Sigmoid colon (tissue), 7 donors: ENCODE results near the gene PERM1. TPM values are rescaled to one million over a fixed set of nuclear protein-coding genes. Genes with fewer than 3 reads are reported as not detected.

Experiments
- DNase-seq: peaks from one replicate; pipeline ENCODE4 v3.0.0-alpha.2; 2019
- H3K27ac ChIP-seq, 4 donors: fragments of 200-600 bp; sonication (generic); one replicate each; pipeline ENCODE4 v1.5.1; 2016 to 2019; ENCODE audit warnings: mild to moderate bottlenecking in 1 of 4
- H3K27me3 ChIP-seq, 3 donors: fragments of 200-600 bp; sonication (generic); one replicate each; pipeline ENCODE4 v1.5.1; 2019; ENCODE audit warnings: mild to moderate bottlenecking in 1 of 3
- H3K36me3 ChIP-seq, 4 donors: fragments of 200-600 bp; sonication (generic); one replicate each; pipeline ENCODE4 v1.5.1; 2016 to 2019
- H3K4me1 ChIP-seq, 4 donors: fragments of 200-600 bp; sonication (generic); one replicate each; pipeline ENCODE4 v1.5.1; 2017 to 2019
- H3K4me3 ChIP-seq, 4 donors: fragments of 200-600 bp; sonication (generic); one replicate each; pipeline ENCODE4 v1.5.1; 2017 to 2019; ENCODE audit warnings: mild to moderate bottlenecking in 2 of 4, moderate library complexity in 1 of 4
- H3K9me3 ChIP-seq, 4 donors: fragments of 200-600 bp in 3 of 4; sonication (generic) in 3 of 4; one replicate each; pipeline versions ENCODE4 v1.5.1 to v1.6.1; 2013 to 2019
- EP300 ChIP-seq, 4 donors: sonication (generic); formaldehyde crosslinking; IDR thresholded peaks; one replicate each; pipeline ENCODE4 v1.6.1; 2017; ENCODE audit warnings: antibody characterized with exemption in 4 of 4
- POLR2A ChIP-seq, 2 donors: fragments of 450-650 bp; IDR thresholded peaks; one replicate each; pipeline ENCODE4 v1.6.1; 2016; ENCODE audit warnings: antibody characterized with exemption in 2 of 2, mild to moderate bottlenecking in 2 of 2, moderate library complexity in 2 of 2
- POLR2AphosphoS5 ChIP-seq, 4 donors: sonication (generic); formaldehyde crosslinking; IDR thresholded peaks; one replicate each; pipeline ENCODE4 v1.6.1; 2017; ENCODE audit warnings: antibody characterized with exemption in 4 of 4
- WGBS, 2 donors: extraction: QIAGEN DNeasy Blood & Tissue Kit; methylation state at CpG; one replicate each; pipeline ENCODE4 v1.1.7; 2013; 5-methylcytosine and 5-hydroxymethylcytosine counted together
- intact Hi-C: fragments of 100-400 bp; cut with DNase I; formaldehyde crosslinking; loops from one replicate; pipeline ENCODE4 v1.15.1; 2023
- polyA plus RNA-seq, 3 donors: library from polyadenylated mRNA; stranded (reverse); fragments of 200-250 nt; gene quantifications; one replicate each; pipeline ENCODE4 v1.2.3, GENCODE V29; 2013
- total RNA-seq, 4 donors: library from RNA; depleted of rRNA; stranded (reverse); fragments of >200 nt; gene quantifications; one replicate each; pipeline ENCODE4 v1.1.0, GENCODE V29; 2016
- TF ChIP-seq, protein P1 (sequence below), 4 experiments: fragments of 450-650 bp in 3 of 4; fragments of 200-600 bp in 1 of 4; IDR thresholded peaks; one replicate each; pipeline ENCODE4 v1.5.1; 2016 to 2019; ENCODE audit warnings: antibody characterized with exemption in 4 of 4, mild to moderate bottlenecking in 3 of 4, moderate library complexity in 2 of 4
- donor health status: healthy with polysubstance abuse.
- donor health status: Bipolar disorder and iron deficiency.
- donor health status: healthy.

Gene PERM1
- total and polyA plus RNA-seq, 7 donors = under 0.01 to 0.69 (median 0.16) TPM; not detected in 4

DNA sequence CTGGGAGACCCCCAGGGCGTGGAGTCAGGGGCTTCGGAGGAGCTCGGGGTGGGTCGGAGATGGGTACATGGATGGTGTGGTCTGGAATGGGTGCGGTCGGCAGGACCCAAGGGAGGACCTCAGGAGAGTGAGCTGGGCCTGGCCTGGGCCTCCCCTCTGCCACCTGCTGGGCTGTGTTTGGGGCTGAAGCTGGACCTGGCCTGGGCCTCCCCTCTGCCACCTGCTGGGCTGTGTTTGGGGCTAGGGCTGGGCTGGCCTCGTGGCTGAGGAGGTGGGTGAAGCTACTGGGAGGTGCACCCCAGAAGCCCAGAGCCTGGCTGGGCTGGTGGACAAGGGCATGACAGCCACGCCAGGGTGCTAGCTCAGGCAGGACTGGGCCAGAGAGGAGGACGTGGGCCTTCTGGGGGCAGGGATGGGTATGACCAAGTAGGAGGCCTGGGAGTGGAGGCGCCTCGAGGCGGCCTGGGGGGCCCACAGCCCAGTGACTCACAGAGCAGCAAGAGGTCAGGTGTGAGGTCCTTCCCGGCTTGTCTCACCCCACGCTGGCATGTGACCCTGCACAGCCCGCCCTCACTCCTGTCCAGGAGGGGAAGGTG, 43.7 kb downstream of the PERM1 start:
- no peaks in the 10 kb centered on the region for H3K9me3 ChIP-seq
- WGBS, 2 donors = 45 to 74% methylated on average over 15 of the region's 15 CpGs
- H3K36me3 ChIP-seq = no peaks in the 10 kb centered on the region
- TF ChIP-seq POLR2AphosphoS5 (IDR thresholded peaks at IDR 0.05) = no peak
- TF ChIP-seq EP300 (IDR thresholded peaks at IDR 0.05) = no peak
- TF ChIP-seq POLR2A (IDR thresholded peaks at IDR 0.05) = no peak
- TF ChIP-seq, protein P1, sequence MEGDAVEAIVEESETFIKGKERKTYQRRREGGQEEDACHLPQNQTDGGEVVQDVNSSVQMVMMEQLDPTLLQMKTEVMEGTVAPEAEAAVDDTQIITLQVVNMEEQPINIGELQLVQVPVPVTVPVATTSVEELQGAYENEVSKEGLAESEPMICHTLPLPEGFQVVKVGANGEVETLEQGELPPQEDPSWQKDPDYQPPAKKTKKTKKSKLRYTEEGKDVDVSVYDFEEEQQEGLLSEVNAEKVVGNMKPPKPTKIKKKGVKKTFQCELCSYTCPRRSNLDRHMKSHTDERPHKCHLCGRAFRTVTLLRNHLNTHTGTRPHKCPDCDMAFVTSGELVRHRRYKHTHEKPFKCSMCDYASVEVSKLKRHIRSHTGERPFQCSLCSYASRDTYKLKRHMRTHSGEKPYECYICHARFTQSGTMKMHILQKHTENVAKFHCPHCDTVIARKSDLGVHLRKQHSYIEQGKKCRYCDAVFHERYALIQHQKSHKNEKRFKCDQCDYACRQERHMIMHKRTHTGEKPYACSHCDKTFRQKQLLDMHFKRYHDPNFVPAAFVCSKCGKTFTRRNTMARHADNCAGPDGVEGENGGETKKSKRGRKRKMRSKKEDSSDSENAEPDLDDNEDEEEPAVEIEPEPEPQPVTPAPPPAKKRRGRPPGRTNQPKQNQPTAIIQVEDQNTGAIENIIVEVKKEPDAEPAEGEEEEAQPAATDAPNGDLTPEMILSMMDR (IDR thresholded peaks at IDR 0.05) = peak in 2 of 4 experiments; percentile 15 to 54
- intact Hi-C loops = no loop called here
- peaks cover 58 to 91% (median 81%) of the 10 kb centered on the region in 3 donors for H3K27me3 ChIP-seq
- H3K4me1 ChIP-seq = peaks cover 0 to 49% (median 45%) of the 10 kb centered on the region in 4 donors
- no peak for DNase-seq
- H3K4me3 ChIP-seq = no peak overlapping the region
- no peak overlapping the region for H3K27ac ChIP-seq

DNA sequence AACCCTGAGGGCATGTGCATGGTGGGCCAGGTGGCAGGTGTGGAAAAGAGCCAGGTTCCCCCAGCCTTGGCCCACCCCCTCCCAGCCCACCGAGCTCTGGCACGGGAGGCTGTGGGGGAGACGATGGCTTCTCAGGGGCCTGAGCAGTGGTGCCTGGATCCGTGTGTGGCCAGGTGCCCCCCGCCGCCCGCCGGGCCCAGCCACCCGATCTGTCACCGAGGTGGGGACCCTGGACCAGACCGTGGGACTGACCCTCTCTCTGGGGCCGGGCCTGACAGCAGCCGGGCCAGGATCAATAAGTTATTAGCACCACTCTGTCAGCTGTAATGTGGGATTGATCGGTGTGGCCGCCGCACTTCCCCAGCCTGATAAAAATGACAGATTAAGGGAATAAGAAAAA, 44.4 kb downstream of the PERM1 start:
- intact Hi-C loops = no loop called here

DNA sequence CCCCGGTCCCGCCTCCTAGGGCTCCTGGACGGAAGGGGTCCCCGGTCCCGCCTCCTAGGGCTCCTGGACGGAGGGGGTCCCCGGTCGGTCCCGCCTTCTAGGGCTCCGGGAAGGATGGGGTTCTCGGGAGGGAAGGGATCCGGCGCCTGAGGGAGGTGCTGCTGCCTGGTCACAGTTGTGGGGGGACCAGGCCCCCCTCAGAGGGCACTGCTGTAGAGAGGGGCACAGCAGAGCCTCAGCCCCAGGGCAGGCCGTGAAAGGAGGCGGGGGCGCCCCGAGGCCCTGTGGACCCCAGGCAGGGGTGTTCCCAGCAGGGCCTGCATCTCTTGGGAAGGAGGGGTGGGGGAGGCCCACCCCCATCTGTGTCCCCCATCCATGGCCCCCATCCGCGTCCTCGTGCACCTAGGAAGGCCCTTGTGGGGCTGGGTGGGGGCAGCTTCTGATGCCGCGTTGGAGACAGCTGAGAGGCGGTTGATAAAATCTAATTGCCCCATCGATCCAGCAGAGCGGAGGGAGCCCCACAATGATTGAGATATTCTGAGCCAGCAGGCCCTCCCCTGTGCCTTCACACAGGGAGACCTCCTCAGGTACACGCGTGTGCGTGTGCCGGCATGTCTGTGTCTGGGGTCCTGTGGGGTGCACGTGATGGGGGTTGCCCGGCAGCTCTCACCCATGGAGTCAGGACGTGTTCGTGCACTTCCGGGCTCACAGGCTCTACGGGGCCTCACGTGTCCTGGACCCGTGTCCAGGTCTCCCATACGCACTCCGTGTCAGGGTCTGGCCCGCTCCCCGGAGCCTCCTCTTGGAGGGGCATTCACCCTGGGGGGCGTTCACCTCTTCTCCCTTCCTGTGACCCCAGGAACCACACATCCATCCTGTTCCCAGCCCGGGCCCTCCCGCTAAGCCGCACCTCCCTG, 45.3 kb downstream of the PERM1 start:
- H3K27ac ChIP-seq = no peak overlapping the region
- TF ChIP-seq EP300 (IDR thresholded peaks at IDR 0.05) = no peak
- TF ChIP-seq, protein P1 (IDR thresholded peaks at IDR 0.05) = no peak
- no peak for TF ChIP-seq POLR2A (IDR thresholded peaks at IDR 0.05)
- no peak for TF ChIP-seq POLR2AphosphoS5 (IDR thresholded peaks at IDR 0.05)
- intact Hi-C loops = no loop called here
- no peaks in the 10 kb centered on the region for H3K9me3 ChIP-seq
- DNase-seq = no peak
- 50 to 84% methylated on average over 45 of the region's 45 CpGs for WGBS, 2 donors
- H3K4me3 ChIP-seq = no peak overlapping the region
- peaks cover 0 to 35% (median 29%) of the 10 kb centered on the region in 4 donors for H3K4me1 ChIP-seq
- H3K27me3 ChIP-seq = peaks cover 44 to 90% (median 65%) of the 10 kb centered on the region in 3 donors
- H3K36me3 ChIP-seq = no peaks in the 10 kb centered on the region

More for the DNA sequence above, 44.4 kb downstream of the PERM1 start:
- Histone ChIP-seq H3K27ac (no peak overlapping the region), H3K4me1 (peaks cover 0 to 44% (median 38%) of the 10 kb centered on the region in 4 donors), H3K27me3 (peaks cover 53 to 90% (median 74%) of the 10 kb centered on the region in 3 donors), H3K9me3 (no peaks in the 10 kb centered on the region), H3K36me3 (no peaks in the 10 kb centered on the region), H3K4me3 (no peak overlapping the region)
- WGBS, 2 donors = 77 to 89% methylated on average over 16 of the region's 16 CpGs
- DNase-seq = no peak
- TF ChIP-seq EP300 (IDR thresholded peaks at IDR 0.05) (no peak), POLR2A (IDR thresholded peaks at IDR 0.05) (no peak), POLR2AphosphoS5 (IDR thresholded peaks at IDR 0.05) (no peak)
- TF ChIP-seq, protein P1 (IDR thresholded peaks at IDR 0.05) = no peak

DNA sequence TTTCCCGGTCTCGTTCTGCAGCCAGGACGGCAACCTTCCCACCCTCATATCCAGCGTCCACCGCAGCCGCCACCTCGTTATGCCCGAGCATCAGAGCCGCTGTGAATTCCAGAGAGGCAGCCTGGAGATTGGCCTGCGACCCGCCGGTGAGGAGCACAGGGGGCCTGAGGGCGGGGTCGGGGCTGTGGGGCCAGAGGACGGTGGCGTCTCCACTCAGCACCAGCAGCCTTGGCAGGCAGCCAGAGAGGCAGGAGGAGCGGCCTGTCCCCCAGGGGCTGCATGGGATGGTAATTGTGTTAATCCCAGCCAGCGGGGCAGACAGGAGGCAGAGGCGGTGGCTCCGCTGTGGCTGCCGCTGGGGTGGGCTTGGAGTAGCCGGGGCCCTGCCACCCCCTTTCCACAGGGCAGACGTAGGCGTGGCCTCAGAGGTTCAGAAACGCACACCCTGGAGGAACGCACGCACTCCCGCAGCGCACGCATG, 46.1 kb downstream of the PERM1 start:
- TF ChIP-seq POLR2A (IDR thresholded peaks at IDR 0.05) (no peak), EP300 (IDR thresholded peaks at IDR 0.05) (no peak), POLR2AphosphoS5 (IDR thresholded peaks at IDR 0.05) (no peak)
- TF ChIP-seq, protein P1 (IDR thresholded peaks at IDR 0.05) = no peak
- Histone ChIP-seq H3K4me3 (no peak overlapping the region), H3K9me3 (no peaks in the 10 kb centered on the region), H3K27me3 (peaks cover 36 to 86% (median 57%) of the 10 kb centered on the region in 3 donors), H3K36me3 (no peaks in the 10 kb centered on the region), H3K27ac (no peak overlapping the region), H3K4me1 (peaks cover 0 to 27% (median 21%) of the 10 kb centered on the region in 4 donors)
- DNase-seq = no peak
- intact Hi-C loops = no loop called here
- 8 to 24% methylated on average over 30 of the region's 30 CpGs for WGBS, 2 donors
